Activated naive CD8-positive, alpha-beta T cell treated with anti-CD3 and anti-CD28 coated beads, Interleukin-2, amount 50 U/mL, for 16 hours (primary cell): ENCODE measurements around the gene THAP9.

Source experiments
- DNase-seq: peaks from one replicate; pipeline ENCODE4 v3.0.0-alpha.2; 2020; ENCODE audit warnings: low read depth, low spot score

Gene THAP9

GRCh38 chr4:82954212-82954611 lies 53.7 kb downstream of the THAP9 start:
- no peak for DNase-seq

GRCh38 chr4:82957045-82957444 lies 56.5 kb downstream of the THAP9 start:
- no peak for DNase-seq

- no peak for DNase-seq
Observed at GRCh38 chr4:82965763-82966162, 65.2 kb downstream of the THAP9 start.

GRCh38 chr4:82968972-82969371 lies 68.4 kb downstream of the THAP9 start:
- DNase-seq = no peak

- DNase-seq = no peak
Observed at GRCh38 chr4:82969414-82969813, 68.9 kb downstream of the THAP9 start.
